ENCODE measurements around the gene CREB3L2.
"Not testable (repeated sequence)": the region's sequence is repeated elsewhere in the genome, so short reads cannot be mapped to it uniquely, and the experiment has no call there.

Gene CREB3L2

DNA sequence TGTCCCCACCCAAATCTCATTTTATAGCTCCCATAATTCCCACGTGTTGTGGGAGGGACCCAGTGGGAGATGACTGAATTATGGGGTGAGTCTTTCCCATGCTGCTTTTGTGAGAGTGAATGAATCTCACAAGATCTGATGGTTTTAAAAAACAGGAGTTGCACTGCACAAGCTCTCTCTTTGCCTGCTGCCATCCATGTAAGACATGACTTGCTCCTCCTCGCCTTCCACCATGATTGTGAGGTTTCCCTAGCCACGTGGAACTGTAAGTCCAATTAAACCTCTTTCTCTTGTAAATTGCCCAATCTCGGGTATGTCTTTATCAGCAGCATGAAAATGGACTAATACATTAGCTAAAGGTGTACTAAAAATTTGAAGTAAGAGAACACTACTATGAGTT lies 95.2 kb downstream of the CREB3L2 start:
- in situ Hi-C loops (cut with MboI; ENCODE audit: low sequenced_read_pairs) = loop anchor here (5.0 to 10.0 kb wide), 2 partner anchors 96 to 828 kb away; partner anchors contain the start of gene CREB3L2
- H3K27me3 ChIP-seq (ENCODE audit: low read depth); H3K9me3 ChIP-seq; DNase-seq (ENCODE audit: low spot score in 2 of 2); H3K4me1 ChIP-seq; H3K4me3 ChIP-seq: not testable (repeated sequence)
- peaks cover 38% of the 10 kb centered on the region for H3K36me3 ChIP-seq (replicated peaks)

DNA sequence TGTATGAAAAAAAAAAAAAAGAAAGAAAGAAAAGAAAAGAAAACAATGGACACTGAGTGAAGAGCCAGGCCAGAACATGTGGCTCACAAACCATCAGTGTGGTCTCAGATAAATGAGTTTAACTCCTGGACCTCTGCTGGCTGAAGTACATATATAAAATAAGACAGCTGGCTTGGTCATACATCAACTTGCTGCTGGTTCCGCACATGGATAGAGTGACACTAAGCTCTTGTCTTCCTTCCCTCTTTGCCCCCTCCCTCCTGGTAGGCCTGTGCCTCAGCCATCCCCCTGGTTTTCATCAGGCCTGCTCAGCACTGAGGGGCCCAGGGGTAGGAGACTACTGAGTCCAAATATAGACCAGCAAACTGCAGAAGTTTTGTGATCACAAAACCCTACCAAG lies 97.1 kb downstream of the CREB3L2 start:
- no peak for DNase-seq (ENCODE audit: low spot score in 2 of 2)
- Histone ChIP-seq H3K36me3 (replicated peaks) (peaks cover 41% of the 10 kb centered on the region), H3K27me3 (ENCODE audit: low read depth) (no peaks in the 10 kb centered on the region), H3K9me3 (no peaks in the 10 kb centered on the region), H3K4me3 (no peak overlapping the region), H3K4me1 (no peaks in the 10 kb centered on the region)
- in situ Hi-C loops (cut with MboI; ENCODE audit: low sequenced_read_pairs) = loop anchor here (5.0 to 10.0 kb wide), 2 partner anchors 97 to 830 kb away; partner anchors contain the start of gene CREB3L2

DNA sequence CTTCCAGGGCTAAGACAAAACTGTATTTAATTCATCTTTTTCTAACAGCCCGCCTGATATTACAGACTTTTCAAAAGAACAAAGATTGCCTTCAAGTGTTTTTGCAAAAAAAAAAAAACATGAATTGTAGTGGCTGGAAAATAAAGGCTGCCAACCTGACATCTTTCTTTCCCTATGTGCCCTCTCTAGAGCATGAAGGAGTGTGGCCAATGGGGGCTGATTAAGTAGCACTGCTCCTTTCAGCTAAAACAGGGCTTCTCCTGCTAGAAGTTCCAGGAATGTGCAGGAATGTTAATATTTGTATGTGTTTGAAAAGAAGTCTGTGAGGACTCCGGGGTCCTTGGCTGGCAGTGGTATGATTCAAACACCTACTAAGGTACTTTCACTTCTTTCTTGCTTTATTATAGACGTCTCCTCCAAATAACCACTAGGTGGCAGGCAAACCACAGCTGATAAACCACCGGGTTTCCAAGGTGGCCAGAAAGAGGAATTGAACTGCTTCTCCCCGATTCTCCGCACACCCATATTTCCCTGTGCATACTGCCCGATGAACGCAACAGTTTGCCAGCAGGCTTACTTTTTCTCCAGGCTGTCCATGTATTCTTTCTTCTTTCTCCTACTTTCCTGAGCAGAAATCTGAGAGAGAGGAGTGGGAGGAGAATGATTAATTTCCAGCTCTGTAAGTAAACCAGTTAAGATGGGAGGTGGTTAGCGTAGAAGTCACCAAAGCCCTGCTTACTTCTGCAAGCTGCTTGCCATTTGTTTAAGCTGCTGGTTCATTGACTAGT lies 98.3 kb downstream of the CREB3L2 start:
- Histone ChIP-seq H3K4me3 (no peak overlapping the region), H3K36me3 (replicated peaks) (peaks cover 44% of the 10 kb centered on the region), H3K9me3 (no peaks in the 10 kb centered on the region), H3K4me1 (no peaks in the 10 kb centered on the region), H3K27me3 (ENCODE audit: low read depth) (no peaks in the 10 kb centered on the region)
- peak; percentile 64 to 72 for DNase-seq (ENCODE audit: low spot score in 2 of 2)
- in situ Hi-C loops (cut with MboI; ENCODE audit: low sequenced_read_pairs) = loop anchor here (10.0 kb wide), 1 partner anchor 831 kb away; no protein-coding TSS in a partner anchor

DNA sequence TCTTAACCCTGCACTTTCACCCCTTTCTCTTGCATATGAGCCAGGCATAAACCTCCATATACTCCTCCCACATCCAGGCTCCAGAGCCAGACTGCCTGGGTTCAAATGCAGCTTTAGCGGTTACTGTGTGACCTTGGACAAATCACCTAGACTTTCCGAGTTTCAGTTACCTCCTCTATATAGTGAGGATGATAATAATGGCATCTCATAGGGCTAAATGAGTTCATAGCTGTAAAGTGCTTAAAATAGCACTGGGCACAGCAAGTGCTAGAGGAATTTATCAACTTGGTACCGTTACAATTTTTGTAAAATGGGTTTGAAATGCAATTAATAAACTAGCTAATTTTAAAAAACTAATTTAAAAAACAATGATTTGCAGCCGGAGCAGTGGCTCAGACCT lies 101.7 kb downstream of the CREB3L2 start:
- Histone ChIP-seq H3K9me3 (no peaks in the 10 kb centered on the region), H3K4me3 (no peak overlapping the region), H3K27me3 (ENCODE audit: low read depth) (no peaks in the 10 kb centered on the region), H3K4me1 (no peaks in the 10 kb centered on the region), H3K36me3 (replicated peaks) (peaks cover 29% of the 10 kb centered on the region)
- in situ Hi-C loops (cut with MboI; ENCODE audit: low sequenced_read_pairs) = loop anchor here (10.0 kb wide), 1 partner anchor 835 kb away; no protein-coding TSS in a partner anchor
- no peak for DNase-seq (ENCODE audit: low spot score in 2 of 2)

DNA sequence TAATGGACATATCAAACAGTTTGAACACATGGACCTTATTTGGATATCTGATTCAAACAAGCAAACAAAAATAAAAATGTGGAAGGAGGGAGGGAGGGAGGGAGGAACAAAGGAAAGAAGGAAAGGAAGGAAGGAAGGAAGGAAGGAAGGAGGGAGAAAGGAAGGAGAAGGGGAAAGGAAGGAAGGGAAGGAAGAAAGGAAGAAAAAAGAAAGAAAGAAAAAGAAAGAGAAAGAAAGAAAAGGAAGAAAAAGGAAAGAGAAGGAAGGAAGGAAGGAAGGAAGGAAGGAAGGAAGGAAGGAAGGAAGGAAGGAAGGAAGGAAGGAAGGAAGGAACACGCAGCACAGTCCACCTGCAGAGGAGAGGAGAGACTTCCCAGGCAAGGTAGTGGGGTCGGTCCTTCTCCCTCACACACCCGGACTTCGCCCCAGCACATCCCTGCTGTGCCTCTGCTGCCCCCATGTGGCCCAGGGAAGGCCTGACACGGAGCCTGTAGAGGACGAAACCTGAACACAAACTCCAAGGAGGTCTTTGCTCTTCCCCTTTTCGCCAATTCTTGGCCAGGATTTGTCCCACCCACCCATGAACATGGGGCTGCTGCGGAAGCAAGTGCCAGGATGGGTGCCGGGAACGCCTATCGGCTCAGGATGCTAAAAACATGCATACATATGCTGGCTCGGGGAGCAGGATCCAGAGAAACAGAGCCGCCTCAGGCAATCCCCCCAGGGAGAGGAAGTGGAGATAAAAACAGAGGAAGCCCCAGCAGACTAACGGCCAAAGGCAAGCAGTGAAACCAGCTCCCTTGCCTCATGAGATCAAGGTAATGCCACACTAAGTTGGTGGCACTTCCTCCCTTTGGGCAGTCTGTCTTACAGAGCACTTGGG lies 102.8 kb downstream of the CREB3L2 start:
- DNase-seq (ENCODE audit: low spot score in 2 of 2) = peak; percentile 57 to 89
- peaks cover 32% of the 10 kb centered on the region for H3K36me3 ChIP-seq (replicated peaks)
- no peaks in the 10 kb centered on the region for H3K27me3 ChIP-seq (ENCODE audit: low read depth)
- H3K9me3 ChIP-seq = no peaks in the 10 kb centered on the region
- in situ Hi-C loops (cut with MboI; ENCODE audit: low sequenced_read_pairs) = loop anchor here (5.0 kb wide), 2 partner anchors 242 to 292 kb away; no protein-coding TSS in a partner anchor
- no peak overlapping the region for H3K4me3 ChIP-seq
- no peaks in the 10 kb centered on the region for H3K4me1 ChIP-seq

DNA sequence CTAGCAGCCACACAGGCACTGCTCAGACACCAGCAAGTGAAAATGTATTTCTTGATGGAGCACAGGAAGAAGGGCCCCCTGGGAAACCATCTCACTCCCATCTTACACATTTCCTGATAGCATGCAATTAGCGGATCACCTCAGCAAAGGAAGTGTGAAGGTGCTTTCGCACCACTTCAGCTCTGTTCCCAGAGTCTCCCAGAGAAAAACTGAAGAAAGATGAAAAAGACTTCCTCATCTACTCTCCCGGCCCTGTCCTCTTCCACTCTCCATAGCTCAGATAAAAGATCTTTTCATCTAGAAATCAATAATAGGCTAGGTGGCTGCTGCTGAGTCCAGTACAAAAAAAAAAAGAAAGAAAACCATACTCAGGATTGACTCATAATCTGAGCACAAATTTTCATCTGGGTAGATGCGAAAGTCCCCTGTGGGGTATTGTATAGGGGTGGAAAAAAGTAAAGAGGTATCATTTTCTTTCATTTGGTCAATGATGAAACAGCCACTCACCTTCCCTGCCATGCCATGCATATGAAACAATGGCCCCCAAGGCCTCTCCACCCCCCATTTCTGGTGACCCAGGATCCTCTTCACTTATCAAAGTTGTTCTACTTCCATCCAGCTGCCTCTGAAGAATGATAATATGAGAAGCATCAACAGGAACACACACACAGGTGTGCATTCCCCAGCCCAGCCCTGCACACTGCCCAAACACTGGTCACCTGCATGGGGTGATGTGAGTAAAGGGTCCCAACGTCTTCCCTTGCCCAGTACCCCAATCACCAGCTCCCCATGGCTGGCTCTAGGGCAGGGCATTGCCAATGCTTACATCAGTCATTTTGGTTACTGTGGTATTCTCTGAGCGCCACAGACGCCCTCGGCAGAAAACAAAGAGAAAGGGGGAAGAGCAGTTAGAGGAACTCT lies 106.3 kb downstream of the CREB3L2 start:
- Histone ChIP-seq H3K4me3 (no peak overlapping the region), H3K4me1 (no peaks in the 10 kb centered on the region), H3K27me3 (ENCODE audit: low read depth) (no peaks in the 10 kb centered on the region), H3K9me3 (no peaks in the 10 kb centered on the region), H3K36me3 (replicated peaks) (peaks cover 25% of the 10 kb centered on the region)
- no peak for DNase-seq (ENCODE audit: low spot score in 2 of 2)
- in situ Hi-C loops (cut with MboI; ENCODE audit: low sequenced_read_pairs) = loop anchor here (5.0 kb wide), 2 partner anchors 238 to 288 kb away; no protein-coding TSS in a partner anchor

DNA sequence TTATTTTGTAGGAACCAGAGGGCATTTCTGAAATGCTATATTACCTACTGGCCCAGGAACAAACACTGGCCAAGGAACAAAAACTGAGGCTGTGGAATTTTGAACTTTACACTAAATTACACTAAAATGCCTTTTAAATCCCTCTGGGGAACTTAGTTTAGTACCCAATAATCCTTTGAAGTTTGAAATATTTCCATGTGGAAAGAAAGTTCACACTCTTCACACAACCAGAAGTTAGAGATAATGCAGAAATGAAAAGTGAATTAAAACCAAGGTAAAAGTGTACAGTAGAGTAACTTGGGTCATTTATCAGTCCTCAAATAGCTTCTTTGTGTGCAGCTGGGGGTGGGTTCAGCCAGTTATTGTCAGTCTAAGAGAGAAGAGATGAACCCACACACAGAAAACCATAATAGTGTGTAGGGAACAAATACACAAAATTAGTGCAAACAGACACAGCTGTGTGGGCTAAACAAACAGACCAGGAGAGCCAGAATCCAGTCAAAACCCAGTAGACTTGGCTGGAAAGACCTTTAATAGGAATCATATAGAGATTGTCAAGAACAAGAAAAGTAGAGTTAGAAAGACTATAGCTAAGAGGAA lies 108.6 kb downstream of the CREB3L2 start:
- DNase-seq (ENCODE audit: low spot score in 2 of 2) = no peak
- no peaks in the 10 kb centered on the region for H3K9me3 ChIP-seq
- in situ Hi-C loops (cut with MboI; ENCODE audit: low sequenced_read_pairs) = no loop called here
- H3K27me3 ChIP-seq (ENCODE audit: low read depth) = no peaks in the 10 kb centered on the region
- no peak overlapping the region for H3K4me3 ChIP-seq
- no peaks in the 10 kb centered on the region for H3K4me1 ChIP-seq
- peaks cover 17% of the 10 kb centered on the region for H3K36me3 ChIP-seq (replicated peaks)

DNA sequence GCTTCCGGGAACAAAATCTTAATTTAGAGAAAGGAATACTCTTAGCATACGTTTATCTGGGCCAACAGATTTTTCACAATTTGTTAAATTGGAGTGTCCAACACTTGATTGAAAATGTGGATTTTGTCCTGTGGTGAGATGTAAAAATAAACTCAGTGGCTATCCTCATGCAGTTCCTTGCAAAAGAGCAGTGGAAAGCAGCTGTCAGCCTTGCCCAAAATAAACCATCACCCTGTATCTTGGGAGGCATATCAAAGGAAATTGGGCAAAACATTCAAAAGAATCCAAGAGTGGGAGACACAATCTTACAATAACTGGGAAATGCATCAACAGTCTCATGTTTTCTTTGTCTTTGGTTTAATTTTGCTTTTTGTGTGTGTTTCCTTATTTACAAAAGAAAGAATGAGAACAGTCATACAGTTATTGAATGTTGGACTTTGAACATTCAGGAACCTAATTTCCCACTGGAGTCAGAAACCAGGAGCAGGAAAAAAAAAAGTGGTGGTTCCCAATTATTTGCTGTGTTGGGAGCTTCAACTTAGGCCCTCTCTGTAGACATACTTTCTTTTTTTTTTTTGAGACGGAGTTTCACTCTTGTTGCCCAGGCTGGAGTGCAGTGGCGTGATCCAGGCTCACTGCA lies 110.8 kb downstream of the CREB3L2 start:
- no peaks in the 10 kb centered on the region for H3K9me3 ChIP-seq
- H3K4me1 ChIP-seq = no peaks in the 10 kb centered on the region
- H3K4me3 ChIP-seq = no peak overlapping the region
- in situ Hi-C loops (cut with MboI; ENCODE audit: low sequenced_read_pairs) = no loop called here
- DNase-seq (ENCODE audit: low spot score in 2 of 2) = no peak
- H3K27me3 ChIP-seq (ENCODE audit: low read depth) = no peaks in the 10 kb centered on the region
- H3K36me3 ChIP-seq (replicated peaks) = peaks cover 11% of the 10 kb centered on the region

DNA sequence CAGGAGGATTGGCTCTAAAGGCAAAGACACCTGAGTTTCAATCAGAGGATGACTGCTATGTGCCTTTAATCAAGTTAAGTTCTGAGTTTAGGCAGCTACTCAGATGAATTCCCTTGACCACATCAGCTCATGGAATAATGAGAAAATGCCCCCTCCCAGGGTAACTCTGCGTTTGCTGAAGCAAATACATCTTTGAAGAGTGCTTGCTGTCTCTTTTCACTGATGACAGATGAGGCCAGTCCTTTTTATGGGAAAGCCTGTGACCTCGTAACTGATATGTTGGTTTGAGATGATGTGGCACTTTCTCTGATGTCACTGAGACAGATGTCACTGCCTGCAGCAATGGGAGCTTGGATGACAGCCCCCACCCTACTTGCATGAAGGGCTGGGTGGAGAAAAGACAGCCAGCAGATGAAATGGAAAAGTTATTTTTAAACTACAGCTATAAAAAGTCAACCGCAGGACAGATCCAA lies 111.4 kb downstream of the CREB3L2 start:
- H3K4me3 ChIP-seq = no peak overlapping the region
- in situ Hi-C loops (cut with MboI; ENCODE audit: low sequenced_read_pairs) = no loop called here
- H3K4me1 ChIP-seq = no peaks in the 10 kb centered on the region
- H3K27me3 ChIP-seq (ENCODE audit: low read depth) = no peaks in the 10 kb centered on the region
- no peaks in the 10 kb centered on the region for H3K9me3 ChIP-seq
- H3K36me3 ChIP-seq (replicated peaks) = peaks cover 14% of the 10 kb centered on the region
- no peak for DNase-seq (ENCODE audit: low spot score in 2 of 2)

DNA sequence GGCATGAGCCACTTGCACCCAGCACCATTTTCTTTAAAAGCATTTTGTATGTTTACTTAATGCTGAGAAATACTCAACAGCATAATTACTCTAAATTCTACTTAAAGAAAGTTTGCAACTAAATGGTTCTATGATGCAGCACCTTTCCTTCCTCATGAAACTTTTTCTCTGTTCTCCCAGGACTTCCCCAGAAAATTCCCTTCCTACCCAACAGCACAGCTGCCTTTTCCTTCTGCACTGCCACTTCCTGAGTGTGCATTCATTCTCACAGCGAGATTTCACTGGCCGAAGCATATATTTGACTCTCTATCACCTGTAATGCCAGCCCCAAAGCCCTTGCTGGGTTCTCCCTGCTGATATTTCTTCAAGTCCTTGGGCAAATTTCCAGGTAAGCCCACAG lies 113.6 kb downstream of the CREB3L2 start:
- Histone ChIP-seq H3K36me3 (replicated peaks) (peaks cover 24% of the 10 kb centered on the region), H3K4me3 (no peak overlapping the region), H3K4me1 (no peaks in the 10 kb centered on the region), H3K9me3 (no peaks in the 10 kb centered on the region), H3K27me3 (ENCODE audit: low read depth) (no peaks in the 10 kb centered on the region)
- in situ Hi-C loops (cut with MboI; ENCODE audit: low sequenced_read_pairs) = no loop called here
- DNase-seq (ENCODE audit: low spot score in 2 of 2) = no peak

DNA sequence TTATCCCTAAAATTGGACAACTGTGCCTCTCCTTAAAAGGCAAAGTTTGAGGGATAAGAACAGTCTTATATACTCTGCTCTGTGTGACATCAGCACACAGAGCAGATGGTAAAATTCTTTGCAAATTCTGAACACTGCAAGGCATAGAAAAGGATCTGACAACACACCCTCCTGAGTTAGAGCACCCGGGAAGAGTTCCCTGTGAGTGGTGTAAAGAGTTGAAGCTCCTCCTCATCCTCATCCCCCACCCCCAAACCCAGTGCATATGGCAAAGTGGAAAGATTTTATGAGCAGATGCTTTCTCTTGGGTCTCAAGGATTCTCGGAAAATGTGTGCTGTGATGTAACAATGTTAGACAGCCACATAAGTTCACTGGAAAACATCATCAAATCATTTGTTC lies 115.1 kb downstream of the CREB3L2 start:
- Histone ChIP-seq H3K4me3 (no peak overlapping the region), H3K4me1 (0 out of 2 replicates have a peak, but pooled peaks cover 2% of the 10 kb centered on the region)
- in situ Hi-C loops (cut with MboI; ENCODE audit: low sequenced_read_pairs) = no loop called here

DNA sequence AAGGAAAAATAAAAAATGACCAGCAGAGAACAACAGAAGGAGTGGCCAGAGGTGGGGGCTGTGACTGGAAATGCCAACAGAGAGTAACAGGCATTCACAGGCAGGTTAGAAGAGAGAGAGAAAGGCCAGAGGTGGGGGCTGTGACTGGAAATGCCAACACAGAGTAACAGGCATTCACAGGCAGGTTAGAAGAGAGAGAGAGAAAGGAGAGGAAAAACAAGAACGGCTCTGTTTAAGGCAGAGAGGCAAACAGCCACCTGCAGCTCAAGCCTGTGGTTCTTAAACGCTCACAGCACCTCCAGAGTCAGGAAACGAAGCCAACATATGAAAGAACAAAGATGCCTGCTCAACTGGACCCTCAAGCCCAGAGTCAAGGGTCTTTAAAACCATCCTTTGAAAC lies 115.6 kb downstream of the CREB3L2 start:
- no peaks in the 10 kb centered on the region for H3K9me3 ChIP-seq
- no peak for DNase-seq (ENCODE audit: low spot score in 2 of 2)
- H3K4me1 ChIP-seq = 0 out of 2 replicates have a peak, but pooled peaks cover 2% of the 10 kb centered on the region
- H3K27me3 ChIP-seq (ENCODE audit: low read depth) = no peaks in the 10 kb centered on the region
- H3K4me3 ChIP-seq = no peak overlapping the region
- in situ Hi-C loops (cut with MboI; ENCODE audit: low sequenced_read_pairs) = no loop called here
- H3K36me3 ChIP-seq (replicated peaks) = peaks cover 37% of the 10 kb centered on the region

More for the DNA sequence above, 115.1 kb downstream of the CREB3L2 start:
- H3K9me3 ChIP-seq = no peaks in the 10 kb centered on the region
- H3K36me3 ChIP-seq (replicated peaks) = peaks cover 33% of the 10 kb centered on the region
- no peak for DNase-seq (ENCODE audit: low spot score in 2 of 2)
- no peaks in the 10 kb centered on the region for H3K27me3 ChIP-seq (ENCODE audit: low read depth)

Data from HAP-1 (cell line).